Nucleus accumbens (tissue), 56 donors: ENCODE measurements around the gene TMEM108.

ENCODE experiments used
- DNase-seq, 56 donors: peaks; one replicate each; lab custom pipeline; 2025; lab: John Stamatoyannopoulos, UW

TMEM108 gene

GRCh38 chr3:133408366-133408765 is 370.2 kb downstream of the TMEM108 start:
- DNase-seq, result no peak

GRCh38 chr3:133408961-133409360 is 370.8 kb downstream of the TMEM108 start:
- DNase-seq, result no peak

- no peak for DNase-seq
These were observed 372.2 kb downstream of the TMEM108 start for GRCh38 chr3:133410191-133410892.

GRCh38 chr3:133412183-133413132 is 374.3 kb downstream of the TMEM108 start:
- no peak for DNase-seq

GRCh38 chr3:133413161-133414020 is 375.2 kb downstream of the TMEM108 start:
- peak in 6 of 56 donors; percentile 11 to 20 (median 16) for DNase-seq

GRCh38 chr3:133414021-133414392 is 375.8 kb downstream of the TMEM108 start:
- no peak for DNase-seq

GRCh38 chr3:133418361-133418760 is 380.2 kb downstream of the TMEM108 start:
- no peak for DNase-seq

- DNase-seq, result no peak
These were observed 381.1 kb downstream of the TMEM108 start for GRCh38 chr3:133419151-133419909.

- DNase-seq, result no peak
These were observed 387.0 kb downstream of the TMEM108 start for GRCh38 chr3:133424937-133425869.

GRCh38 chr3:133425898-133426297 is 387.7 kb downstream of the TMEM108 start:
- no peak for DNase-seq

GRCh38 chr3:133426721-133427120 is 388.5 kb downstream of the TMEM108 start:
- DNase-seq, result no peak

GRCh38 chr3:133428552-133428951 is 390.4 kb downstream of the TMEM108 start:
- no peak for DNase-seq

GRCh38 chr3:133429063-133429462 is 390.9 kb downstream of the TMEM108 start:
- no peak for DNase-seq

- DNase-seq, result no peak
These were observed 401.4 kb downstream of the TMEM108 start for GRCh38 chr3:133439563-133439962.

GRCh38 chr3:133440652-133441051 is 402.5 kb downstream of the TMEM108 start:
- no peak for DNase-seq

- DNase-seq, result no peak
These were observed 403.7 kb downstream of the TMEM108 start for GRCh38 chr3:133441867-133442270.

- no peak for DNase-seq
These were observed 404.3 kb downstream of the TMEM108 start for GRCh38 chr3:133442518-133442917.

- DNase-seq, result peak in 2 of 56 donors; percentile 1 to 6
These were observed 405.6 kb downstream of the TMEM108 start for GRCh38 chr3:133443649-133444422.
